Measurements from ENCODE around the gene PRR23A.

The PRR23A gene

DNA sequence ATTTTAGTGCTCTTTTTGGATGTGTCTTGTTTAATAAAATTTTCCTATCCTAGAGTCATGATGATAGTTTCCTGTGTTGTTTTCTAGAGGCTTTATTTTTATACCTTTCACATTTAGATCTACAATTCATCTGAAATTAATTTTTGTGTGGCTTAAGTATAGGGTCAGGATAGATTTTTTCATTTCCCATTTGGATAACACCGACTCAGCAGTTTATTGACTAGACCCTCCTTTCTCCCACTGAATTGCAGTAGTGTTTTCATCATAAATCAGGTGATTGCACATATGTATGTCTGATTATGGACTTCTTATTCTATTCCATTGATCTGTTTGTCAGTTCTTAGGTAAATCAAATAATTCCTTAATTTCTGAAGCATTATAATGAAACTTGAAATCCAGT, 10.4 kb downstream of the PRR23A start:
- H3K27me3 Mint-ChIP-seq = peaks cover 23% of the 10 kb centered on the region
- no peaks in the 10 kb centered on the region for H3K4me1 Mint-ChIP-seq (ENCODE audit: low read depth)
- H3K9me3 Mint-ChIP-seq = no peaks in the 10 kb centered on the region
- no peak overlapping the region for H3K27ac Mint-ChIP-seq
- no peak overlapping the region for H3K4me3 Mint-ChIP-seq
- no peaks in the 10 kb centered on the region for H3K36me3 Mint-ChIP-seq (ENCODE audit: low read depth)
- DNase-seq = no peak

DNA sequence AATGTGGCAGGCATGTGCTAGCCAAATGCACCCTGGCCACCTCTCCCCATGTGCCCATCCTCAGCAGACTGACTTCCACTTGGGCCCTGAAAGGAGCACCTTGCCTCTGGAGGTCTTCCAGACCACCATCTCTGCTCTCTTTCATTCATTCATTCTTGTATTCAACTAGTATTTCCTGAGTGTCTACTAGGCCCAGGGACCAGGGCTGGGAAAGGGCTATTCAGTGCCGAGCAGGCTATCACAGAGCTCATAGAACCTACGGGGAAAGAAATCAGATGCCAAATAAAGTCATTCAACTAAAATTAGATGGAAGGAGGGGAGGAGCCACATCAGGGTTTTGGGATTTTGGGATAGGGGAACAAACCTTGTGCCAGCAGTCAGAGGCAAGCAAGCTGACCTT, 18.9 kb downstream of the PRR23A start:
- no peak for DNase-seq
- H3K27me3 Mint-ChIP-seq = peaks cover 3% of the 10 kb centered on the region
- no peaks in the 10 kb centered on the region for H3K36me3 Mint-ChIP-seq (ENCODE audit: low read depth)
- H3K27ac Mint-ChIP-seq = no peak overlapping the region
- H3K4me3 Mint-ChIP-seq = no peak overlapping the region
- no peaks in the 10 kb centered on the region for H3K9me3 Mint-ChIP-seq
- no peaks in the 10 kb centered on the region for H3K4me1 Mint-ChIP-seq (ENCODE audit: low read depth)

DNA sequence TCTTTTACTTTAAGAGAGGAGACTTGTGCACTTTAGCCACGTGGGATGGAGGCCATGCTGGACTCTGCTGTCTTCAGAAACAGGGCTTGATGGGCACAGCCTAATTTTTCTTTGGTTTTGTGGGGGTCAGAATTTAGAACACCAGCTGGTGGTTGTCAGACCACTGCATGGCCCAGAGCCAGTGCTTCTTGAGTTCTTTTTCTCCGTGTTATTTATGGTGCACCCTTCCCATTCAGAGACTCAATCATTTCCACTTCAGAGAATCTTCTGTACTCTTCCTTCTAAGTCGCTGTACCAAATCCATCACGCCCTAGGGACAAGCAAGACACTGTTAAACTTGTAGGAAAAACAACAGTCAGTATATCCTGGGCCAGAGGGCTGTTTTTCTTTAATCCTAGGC, 20.1 kb downstream of the PRR23A start:
- no peak for DNase-seq
- Mint-ChIP-seq H3K4me3 (no peak overlapping the region), H3K4me1 (ENCODE audit: low read depth) (no peaks in the 10 kb centered on the region), H3K9me3 (no peaks in the 10 kb centered on the region), H3K27ac (no peak overlapping the region), H3K36me3 (ENCODE audit: low read depth) (no peaks in the 10 kb centered on the region), H3K27me3 (peaks cover 8% of the 10 kb centered on the region)

DNA sequence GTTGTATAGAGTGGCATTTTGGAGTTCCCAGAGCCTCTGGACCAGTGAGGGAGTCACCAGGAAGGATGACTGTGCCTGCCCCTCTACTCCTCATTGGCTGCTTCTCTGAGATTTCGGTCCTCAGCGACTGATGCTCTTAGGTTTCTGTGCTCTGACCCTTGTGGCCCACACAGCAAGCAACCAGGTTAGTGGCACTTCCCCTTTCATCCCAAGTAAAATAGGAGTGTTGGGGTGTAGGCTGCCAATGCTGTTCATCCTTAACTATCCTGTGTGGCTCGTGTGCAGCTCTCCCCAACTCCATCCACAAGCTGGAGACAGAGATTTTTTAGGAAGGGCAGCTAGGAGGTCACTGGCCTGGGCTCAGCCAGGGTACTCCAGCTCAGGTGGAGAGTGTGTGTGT, 21.3 kb downstream of the PRR23A start:
- no peak for DNase-seq
- Mint-ChIP-seq H3K27ac (no peak overlapping the region), H3K9me3 (no peaks in the 10 kb centered on the region), H3K36me3 (ENCODE audit: low read depth) (no peaks in the 10 kb centered on the region), H3K4me1 (ENCODE audit: low read depth) (no peaks in the 10 kb centered on the region), H3K4me3 (no peak overlapping the region), H3K27me3 (peaks cover 13% of the 10 kb centered on the region)

DNA sequence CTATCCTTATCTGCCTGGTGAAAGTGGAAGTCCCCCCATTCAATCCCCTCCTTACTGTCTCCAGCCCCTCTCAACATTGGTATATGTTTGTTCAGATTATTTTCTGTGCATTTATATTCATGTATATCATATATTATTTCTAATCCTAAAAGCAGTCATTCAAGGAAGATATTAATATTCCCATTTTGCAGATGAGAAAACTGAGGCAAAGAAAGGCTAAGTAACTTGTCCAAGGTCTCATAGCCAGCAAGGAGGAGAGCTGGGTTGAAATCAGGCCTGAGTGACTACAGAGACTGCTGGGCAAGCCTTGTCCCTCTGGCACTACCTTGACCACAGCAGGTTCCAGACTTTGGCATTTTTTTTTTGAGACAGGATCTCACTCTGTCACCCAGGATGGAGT, 30.0 kb downstream of the PRR23A start:
- Mint-ChIP-seq H3K36me3 (ENCODE audit: low read depth) (no peaks in the 10 kb centered on the region), H3K9me3 (no peaks in the 10 kb centered on the region), H3K4me3 (no peak overlapping the region), H3K4me1 (ENCODE audit: low read depth) (no peaks in the 10 kb centered on the region), H3K27me3 (peaks cover 24% of the 10 kb centered on the region), H3K27ac (no peak overlapping the region)
- DNase-seq = no peak

DNA sequence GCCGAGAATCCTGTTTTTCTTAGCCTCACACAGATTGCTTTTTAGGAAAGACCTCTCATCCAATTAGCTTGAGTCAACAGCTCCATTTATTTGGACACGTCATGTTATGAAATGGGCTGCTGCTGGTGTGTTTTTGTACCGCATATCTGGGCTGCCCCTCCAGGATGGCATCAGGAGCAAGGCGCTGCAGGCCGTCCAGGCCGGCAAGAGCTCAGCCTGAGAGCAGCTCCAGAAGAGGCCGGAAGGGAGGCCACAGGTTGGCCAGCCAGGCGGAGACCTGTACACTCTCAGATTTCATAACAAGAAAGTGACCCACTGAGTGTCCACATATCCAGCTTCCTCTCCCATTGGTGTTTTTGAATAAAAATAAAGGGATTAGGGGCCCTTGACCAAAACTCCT, 30.7 kb downstream of the PRR23A start:
- H3K36me3 Mint-ChIP-seq (ENCODE audit: low read depth) = no peaks in the 10 kb centered on the region
- H3K27me3 Mint-ChIP-seq = peaks cover 28% of the 10 kb centered on the region
- H3K27ac Mint-ChIP-seq = no peak overlapping the region
- H3K4me3 Mint-ChIP-seq = no peak overlapping the region
- no peak for DNase-seq
- H3K4me1 Mint-ChIP-seq (ENCODE audit: low read depth) = no peaks in the 10 kb centered on the region
- H3K9me3 Mint-ChIP-seq = no peaks in the 10 kb centered on the region

DNA sequence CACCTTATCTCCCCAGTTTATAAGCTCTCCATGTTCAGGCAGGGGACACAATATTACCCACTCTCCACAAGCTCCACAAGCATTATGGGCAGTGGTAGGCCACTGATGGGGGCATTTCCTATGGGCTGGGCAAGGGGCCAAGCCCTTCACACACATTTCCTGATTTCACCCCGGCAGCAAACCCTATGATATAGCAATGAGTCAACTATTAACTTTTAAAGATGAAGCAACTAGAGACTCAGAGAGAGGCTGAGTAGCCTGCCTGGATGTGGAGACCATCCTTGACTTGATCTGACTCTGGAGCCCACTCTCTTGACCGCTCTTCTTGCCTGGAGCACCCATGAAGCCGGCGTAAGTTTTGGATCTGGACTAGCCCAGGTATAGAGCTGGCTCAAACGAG, 31.6 kb downstream of the PRR23A start:
- Mint-ChIP-seq H3K27me3 (peaks cover 32% of the 10 kb centered on the region), H3K36me3 (ENCODE audit: low read depth) (no peaks in the 10 kb centered on the region), H3K4me3 (no peak overlapping the region), H3K27ac (no peak overlapping the region), H3K9me3 (no peaks in the 10 kb centered on the region), H3K4me1 (ENCODE audit: low read depth) (no peaks in the 10 kb centered on the region)
- no peak for DNase-seq

DNA sequence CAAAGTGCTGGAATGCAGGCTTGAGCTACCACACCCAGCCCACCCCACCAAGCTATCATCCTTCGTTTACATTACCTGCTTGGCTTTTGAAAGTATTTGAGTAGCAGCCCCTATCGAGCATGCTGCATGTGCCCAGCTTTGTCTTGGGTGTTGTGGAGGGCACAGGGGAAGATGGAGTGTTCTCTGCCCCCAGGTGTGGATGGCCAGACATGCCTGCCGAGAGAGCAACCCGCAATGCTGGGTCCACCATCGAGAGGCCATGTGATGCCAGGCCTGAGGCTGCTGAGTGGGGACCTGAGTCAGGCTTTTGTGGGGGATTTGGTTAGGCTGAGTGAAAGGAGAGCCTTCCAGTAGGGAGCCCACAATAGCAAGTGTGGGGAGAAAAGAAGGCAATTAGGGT, 33.1 kb downstream of the PRR23A start:
- no peak overlapping the region for H3K4me3 Mint-ChIP-seq
- no peak for DNase-seq
- peaks cover 30% of the 10 kb centered on the region for H3K27me3 Mint-ChIP-seq
- H3K27ac Mint-ChIP-seq = no peak overlapping the region
- no peaks in the 10 kb centered on the region for H3K4me1 Mint-ChIP-seq (ENCODE audit: low read depth)
- no peaks in the 10 kb centered on the region for H3K9me3 Mint-ChIP-seq
- no peaks in the 10 kb centered on the region for H3K36me3 Mint-ChIP-seq (ENCODE audit: low read depth)

DNA sequence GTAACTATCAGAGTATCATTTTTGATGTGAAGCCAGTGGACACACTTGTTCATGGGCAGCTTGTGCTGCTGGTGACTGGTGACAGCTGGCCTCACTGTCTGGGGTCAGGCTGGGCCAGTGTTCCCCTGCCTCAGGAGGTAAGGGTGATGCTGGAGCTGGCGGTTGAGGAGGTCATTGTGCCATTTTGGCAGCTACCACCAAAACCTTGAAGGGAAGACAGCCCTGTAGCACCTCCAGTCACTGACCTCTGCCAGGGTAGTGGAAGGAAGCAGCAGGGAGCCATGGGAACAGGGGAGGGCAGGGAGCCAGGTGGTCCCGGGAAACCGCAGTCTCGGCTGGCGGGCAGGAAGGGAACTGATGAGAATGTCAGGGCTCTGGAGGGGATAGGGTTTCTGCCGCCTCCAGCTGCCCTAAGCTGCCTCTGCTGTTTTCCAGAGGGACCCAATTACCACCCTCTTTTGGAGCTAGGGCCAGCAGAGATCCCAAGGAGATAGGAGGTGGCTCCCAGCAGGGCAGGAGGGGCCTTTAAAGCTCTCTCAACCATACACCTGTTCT, 34.2 kb downstream of the PRR23A start:
- H3K9me3 Mint-ChIP-seq = no peaks in the 10 kb centered on the region
- H3K4me3 Mint-ChIP-seq = no peak overlapping the region
- peaks cover 36% of the 10 kb centered on the region for H3K27me3 Mint-ChIP-seq
- DNase-seq = no peak
- no peak overlapping the region for H3K27ac Mint-ChIP-seq
- H3K4me1 Mint-ChIP-seq (ENCODE audit: low read depth) = no peaks in the 10 kb centered on the region
- no peaks in the 10 kb centered on the region for H3K36me3 Mint-ChIP-seq (ENCODE audit: low read depth)

DNA sequence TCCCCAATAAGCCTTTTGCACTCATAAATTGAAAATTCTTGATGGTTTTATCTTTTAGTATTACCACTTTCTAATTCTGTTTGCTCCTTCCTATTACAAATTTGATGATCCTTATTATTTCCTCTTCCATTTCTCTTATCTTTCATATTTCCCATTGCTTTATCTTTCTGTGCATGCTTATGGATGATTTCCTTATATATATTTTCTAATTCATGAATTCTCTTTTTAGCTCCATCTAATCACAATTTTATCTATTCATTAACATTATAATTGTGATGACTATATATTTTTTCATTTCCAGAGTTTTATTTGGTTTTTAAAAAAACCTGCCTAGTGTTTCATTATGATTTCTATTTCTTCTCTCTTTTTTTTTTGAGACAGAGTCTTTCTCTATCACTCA, 41.1 kb downstream of the PRR23A start:
- H3K27ac Mint-ChIP-seq = no peak overlapping the region
- peaks cover 67% of the 10 kb centered on the region for H3K27me3 Mint-ChIP-seq
- H3K4me1 Mint-ChIP-seq (ENCODE audit: low read depth) = peaks cover 11% of the 10 kb centered on the region
- no peak for DNase-seq
- peaks cover 16% of the 10 kb centered on the region for H3K9me3 Mint-ChIP-seq
- no peak overlapping the region for H3K4me3 Mint-ChIP-seq
- no peaks in the 10 kb centered on the region for H3K36me3 Mint-ChIP-seq (ENCODE audit: low read depth)

DNA sequence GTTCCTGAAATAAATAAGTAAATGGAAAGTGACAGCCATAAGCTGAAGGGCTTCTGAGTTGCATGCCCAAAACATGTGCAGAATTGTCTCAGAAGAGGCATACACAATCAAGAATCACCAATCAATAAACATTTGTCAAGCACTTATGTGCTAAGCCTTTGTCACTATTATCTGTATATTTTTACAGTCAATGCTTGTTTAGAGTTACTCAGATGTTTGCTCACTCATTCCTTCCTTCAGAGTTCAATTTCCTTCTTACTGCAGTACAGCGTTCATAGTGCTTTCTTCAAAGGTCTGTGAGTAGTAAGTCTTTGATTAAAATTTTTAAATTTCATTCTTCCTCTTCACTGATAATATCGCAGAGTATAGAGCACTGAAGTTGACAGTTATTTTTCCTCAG, 41.8 kb downstream of the PRR23A start:
- peaks cover 16% of the 10 kb centered on the region for H3K9me3 Mint-ChIP-seq
- H3K27me3 Mint-ChIP-seq = peaks cover 68% of the 10 kb centered on the region
- H3K27ac Mint-ChIP-seq = no peak overlapping the region
- H3K4me3 Mint-ChIP-seq = no peak overlapping the region
- no peak for DNase-seq
- no peaks in the 10 kb centered on the region for H3K36me3 Mint-ChIP-seq (ENCODE audit: low read depth)
- H3K4me1 Mint-ChIP-seq (ENCODE audit: low read depth) = peaks cover 11% of the 10 kb centered on the region

DNA sequence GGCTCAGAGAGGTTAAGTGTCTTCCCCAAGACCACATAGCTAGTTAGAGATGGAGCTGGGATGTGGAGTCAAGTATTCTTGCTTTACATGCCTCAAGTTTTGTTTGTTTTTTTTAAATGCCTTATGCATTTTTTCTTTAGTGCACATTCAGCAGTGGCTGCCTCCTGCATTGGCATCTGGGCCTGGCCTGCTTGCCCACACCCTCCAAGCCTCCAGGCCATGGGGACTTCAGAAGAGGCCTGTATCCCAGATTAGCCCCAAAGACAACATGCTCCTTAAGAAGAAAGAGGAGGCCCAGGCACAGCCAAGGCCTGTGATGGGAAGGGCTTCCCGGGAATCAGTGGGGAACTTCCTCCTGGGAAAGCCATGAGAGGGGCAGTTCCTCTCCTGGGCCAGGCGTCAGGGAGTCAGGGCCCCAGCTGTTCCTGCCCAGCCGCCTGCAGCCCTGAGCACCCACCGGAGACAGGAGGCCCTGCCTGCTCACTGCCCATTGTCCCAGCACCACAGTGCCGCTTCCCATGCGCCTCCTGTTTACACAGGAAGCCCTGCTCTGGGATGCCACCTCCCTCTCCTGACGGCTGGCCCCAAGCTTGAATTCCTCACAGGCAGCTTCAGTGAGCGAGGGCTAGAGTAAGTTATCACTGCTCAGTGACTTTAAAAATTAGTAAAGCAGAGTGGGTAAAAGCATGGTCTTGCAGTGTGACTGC, 43.1 kb downstream of the PRR23A start:
- H3K27ac Mint-ChIP-seq = no peak overlapping the region
- peaks cover 16% of the 10 kb centered on the region for H3K9me3 Mint-ChIP-seq
- peaks cover 11% of the 10 kb centered on the region for H3K4me1 Mint-ChIP-seq (ENCODE audit: low read depth)
- no peaks in the 10 kb centered on the region for H3K36me3 Mint-ChIP-seq (ENCODE audit: low read depth)
- no peak overlapping the region for H3K4me3 Mint-ChIP-seq
- DNase-seq = no peak
- H3K27me3 Mint-ChIP-seq = peaks cover 78% of the 10 kb centered on the region

DNA sequence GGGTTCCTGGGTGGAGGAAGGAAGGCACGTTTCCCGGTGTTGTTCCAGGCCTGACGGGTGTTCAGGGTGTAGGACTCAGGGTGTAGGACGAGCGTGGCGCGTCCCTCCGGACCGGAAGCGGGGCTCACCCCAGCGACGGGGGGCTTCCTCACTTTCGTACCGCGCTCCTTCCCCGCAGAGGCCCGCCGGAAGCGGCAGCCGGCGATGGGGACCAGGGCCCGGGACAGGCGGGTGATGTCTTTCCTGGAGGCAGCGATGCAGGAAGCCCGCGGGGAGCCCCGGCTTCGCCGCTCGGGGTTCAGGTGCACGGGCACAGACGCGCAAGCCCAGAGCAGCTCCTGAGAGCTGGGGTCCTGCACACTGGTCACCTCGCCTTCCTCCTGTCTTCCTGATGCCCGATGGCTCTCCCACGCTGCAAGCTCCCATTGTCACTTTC, 45.6 kb downstream of the PRR23A start:
- no peaks in the 10 kb centered on the region for H3K36me3 Mint-ChIP-seq (ENCODE audit: low read depth)
- peaks cover 69% of the 10 kb centered on the region for H3K27me3 Mint-ChIP-seq
- DNase-seq = no peak
- H3K4me3 Mint-ChIP-seq = peak overlapping the region; percentile 10
- H3K27ac Mint-ChIP-seq = no peak overlapping the region
- H3K9me3 Mint-ChIP-seq = peaks cover 9% of the 10 kb centered on the region
- peaks cover 11% of the 10 kb centered on the region for H3K4me1 Mint-ChIP-seq (ENCODE audit: low read depth)

Measured in activated T-cell treated with anti-CD3 and anti-CD28 coated beads, Interleukin-2, amount 50 U/mL, for 24 hours (primary cell).